SH-SY5Y (cell line): ENCODE results near the gene PAK2.

Source experiments
- GATA2 ChIP-seq: IDR thresholded peaks from 2 replicates; pipeline ENCODE4 v1.6.1; 2011; ENCODE audit warnings: mild to moderate bottlenecking, low read depth, low read length
- GATA3 ChIP-seq: IDR thresholded peaks from 2 replicates; pipeline ENCODE4 v1.6.1; 2011; ENCODE audit warnings: low read depth, mild to moderate bottlenecking, low read length, moderate library complexity

The PAK2 gene

DNA sequence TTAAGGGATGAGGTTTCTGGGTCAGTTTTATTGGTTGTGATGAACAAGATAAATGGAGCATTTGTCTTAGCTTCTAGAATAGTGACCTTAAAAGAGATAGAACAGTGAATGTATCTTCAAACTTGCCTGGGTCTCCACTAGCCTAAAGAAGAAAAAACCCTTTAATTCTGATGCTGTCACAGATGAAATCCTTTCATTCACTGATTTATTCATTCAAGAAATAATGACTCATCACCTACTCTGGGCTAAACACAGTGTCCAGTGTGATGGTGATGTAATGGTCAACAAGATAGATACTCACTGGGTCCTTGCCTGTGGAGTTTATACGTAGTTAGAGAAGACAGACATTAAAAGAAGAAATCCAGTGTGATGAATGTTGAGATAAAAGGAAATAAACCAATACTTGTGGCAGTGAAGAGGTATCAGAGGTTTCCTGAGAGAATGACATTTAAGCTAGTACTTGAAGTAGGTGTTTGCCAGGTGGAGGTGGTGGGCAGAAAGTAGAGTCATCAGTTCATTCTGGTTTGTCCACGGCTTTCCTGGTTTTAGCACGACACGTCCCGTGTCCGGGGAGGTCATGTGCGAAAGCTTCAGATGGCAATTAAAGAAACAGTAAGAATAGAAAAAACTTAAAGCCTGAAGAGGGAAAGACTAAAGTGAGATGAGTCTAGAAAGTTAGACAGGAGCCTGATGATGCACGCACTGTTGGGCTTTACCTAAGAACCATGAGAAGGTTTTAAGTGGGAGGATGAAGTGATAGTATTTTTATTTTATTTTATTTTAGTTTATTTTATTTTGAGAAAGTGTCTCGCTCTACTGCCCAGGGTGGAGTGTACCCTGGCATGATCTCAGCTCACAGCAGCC, 18.5 kb downstream of the PAK2 start:
- no peak for TF ChIP-seq GATA3
- no peak for TF ChIP-seq GATA2

DNA sequence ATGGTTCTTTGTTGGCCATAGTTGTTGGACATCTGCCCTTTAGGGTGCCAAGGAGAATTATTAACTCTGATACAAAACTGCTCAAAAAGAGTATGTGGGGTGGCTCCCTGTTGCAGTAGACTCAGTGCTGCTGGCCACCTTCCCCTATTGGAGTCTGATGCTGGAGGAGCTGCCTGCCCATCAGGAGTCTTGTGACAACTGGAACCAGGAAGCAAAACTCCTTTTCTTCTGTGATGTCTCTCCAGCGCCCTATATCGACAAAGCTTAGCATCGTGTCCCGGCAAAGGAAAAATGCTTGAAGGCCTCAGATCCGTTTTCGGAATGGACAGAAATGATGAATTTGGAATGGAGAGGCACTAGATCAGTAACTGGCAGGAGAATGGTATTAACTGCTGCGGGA, 23.5 kb downstream of the PAK2 start:
- TF ChIP-seq GATA3 = no peak
- no peak for TF ChIP-seq GATA2

DNA sequence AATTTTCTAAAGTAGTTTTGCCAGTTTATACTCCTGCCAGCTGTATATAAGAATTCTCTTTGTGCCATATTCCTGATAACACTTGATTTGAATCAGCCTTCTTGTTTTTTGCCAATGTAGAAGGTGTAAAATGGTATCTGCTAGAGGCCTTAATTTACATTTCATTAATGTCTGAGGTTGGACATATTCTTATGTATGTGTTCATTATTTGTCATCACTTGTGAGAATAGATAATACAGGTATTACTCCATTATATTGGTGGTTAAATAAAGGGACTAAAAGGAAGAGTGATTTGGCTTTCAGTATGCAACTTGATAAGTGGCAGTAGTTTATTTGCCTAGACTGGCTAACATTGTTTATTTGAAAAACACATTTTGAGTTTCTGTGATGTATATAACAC, 25.8 kb downstream of the PAK2 start:
- TF ChIP-seq GATA3 = no peak
- TF ChIP-seq GATA2 = no peak

DNA sequence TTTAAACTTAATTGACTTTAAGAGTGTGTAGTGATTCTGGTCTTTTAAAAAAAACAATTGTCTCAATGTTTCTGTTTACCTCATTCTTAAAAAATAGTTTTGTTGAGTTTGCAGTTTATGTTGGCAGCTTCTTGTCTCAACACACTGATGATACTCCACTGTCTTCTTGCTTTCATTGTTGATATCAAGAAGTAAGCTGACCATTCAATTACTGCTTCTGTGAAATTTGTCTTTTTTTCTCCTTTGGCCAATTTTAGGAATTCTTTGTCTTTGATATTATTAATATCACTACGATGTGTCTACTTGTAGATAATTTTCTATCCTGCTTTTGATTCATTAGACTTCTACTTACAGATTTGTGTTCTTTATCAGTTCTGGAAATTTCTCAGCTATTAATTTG, 31.4 kb downstream of the PAK2 start:
- no peak for TF ChIP-seq GATA3
- TF ChIP-seq GATA2 = no peak

DNA sequence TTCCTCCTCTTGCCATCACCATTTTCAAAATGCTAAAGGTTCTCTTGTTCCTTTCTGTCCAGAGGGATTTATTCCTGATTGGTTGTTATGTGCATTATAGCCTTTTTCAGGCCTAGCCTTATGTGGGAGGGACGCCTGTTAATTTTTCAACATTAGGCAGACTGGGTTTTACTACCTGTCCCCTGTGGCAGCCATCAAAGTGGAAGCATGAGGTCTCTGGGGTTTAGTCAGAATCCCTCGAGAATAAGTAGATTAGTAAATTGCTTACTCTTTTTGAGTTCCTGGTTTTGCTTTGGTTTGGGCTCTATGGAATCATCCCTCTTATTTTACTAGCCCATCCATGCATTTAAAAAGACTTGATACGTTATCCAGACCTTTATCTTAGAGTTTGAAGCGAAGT, 32.4 kb downstream of the PAK2 start:
- TF ChIP-seq GATA2 = no peak
- TF ChIP-seq GATA3 = no peak

DNA sequence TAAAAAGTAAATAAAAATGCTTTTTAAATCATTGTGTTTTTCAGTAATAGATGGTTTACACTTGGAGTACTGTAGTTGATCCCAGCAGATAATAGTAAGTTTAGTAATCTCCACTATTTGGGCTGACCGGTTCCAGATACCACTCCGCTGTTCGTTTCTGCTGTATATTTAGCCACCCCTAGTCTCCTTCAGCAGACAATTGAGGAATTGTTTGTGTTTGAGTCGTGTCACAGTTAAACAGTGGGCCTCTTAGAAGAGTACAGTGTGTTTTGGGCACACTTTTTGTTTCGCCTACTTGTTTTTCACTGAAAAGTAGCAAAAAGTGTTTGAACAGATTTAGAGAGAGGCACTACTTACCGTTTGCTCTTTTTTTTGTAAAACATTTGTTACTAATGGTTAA, 33.2 kb downstream of the PAK2 start:
- TF ChIP-seq GATA3 (no peak), GATA2 (no peak)

DNA sequence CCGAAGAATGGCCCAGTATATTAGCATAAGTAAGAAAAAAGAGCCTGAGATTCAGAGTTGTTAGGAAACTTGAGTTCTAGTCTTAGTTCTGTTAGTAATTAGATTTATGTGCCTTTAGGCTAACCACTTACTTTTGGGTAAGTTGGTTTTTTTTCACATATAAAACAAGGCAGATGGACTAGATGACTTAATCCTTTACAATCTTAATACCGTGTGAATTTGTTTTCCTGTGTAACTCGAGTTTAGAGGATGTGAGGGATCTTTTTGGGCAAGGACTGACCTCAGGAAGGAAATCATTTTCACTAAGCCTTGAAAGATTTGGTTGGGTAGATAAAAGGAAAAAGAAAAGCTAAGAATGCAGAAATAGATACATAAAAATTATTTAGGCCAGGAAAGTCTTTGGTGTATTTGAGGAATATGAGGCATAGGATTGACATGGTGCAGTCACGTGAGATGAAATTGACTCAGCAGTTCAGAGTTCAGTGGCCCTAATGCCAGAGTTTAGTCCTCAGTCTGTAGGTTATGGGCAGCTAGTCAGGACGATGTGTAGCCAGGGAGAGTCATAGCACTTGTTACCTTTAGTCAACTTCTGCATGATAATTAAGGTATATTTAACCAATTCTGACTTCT, 34.6 kb downstream of the PAK2 start:
- no peak for TF ChIP-seq GATA3
- TF ChIP-seq GATA2 = no peak

DNA sequence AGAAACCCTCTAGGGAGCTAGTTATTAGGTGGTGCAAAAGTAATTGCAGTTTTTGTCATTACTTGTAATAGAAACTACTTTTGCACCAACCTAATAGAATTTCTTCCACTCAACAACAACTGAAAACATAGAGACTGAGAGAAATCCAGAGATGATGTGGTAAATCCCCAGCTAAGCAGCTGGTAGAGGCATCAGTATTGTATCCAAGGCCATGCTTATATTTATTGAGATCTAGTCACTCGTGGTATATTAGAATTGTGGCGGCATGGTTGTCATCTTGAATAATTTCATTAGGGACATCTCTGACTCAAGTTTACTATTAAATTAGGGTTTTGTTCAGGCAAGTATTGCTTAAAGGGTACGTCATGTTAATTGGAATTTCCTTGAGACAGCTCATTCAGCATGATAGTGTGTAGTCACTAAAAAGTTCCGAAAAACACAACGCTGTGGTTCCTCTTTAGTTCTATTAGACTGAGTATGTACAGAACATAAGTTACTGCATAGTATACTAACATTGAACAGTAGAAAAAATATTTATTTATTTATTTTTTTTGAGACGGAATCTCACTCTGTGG, 35.3 kb downstream of the PAK2 start:
- TF ChIP-seq GATA2 = no peak
- no peak for TF ChIP-seq GATA3

DNA sequence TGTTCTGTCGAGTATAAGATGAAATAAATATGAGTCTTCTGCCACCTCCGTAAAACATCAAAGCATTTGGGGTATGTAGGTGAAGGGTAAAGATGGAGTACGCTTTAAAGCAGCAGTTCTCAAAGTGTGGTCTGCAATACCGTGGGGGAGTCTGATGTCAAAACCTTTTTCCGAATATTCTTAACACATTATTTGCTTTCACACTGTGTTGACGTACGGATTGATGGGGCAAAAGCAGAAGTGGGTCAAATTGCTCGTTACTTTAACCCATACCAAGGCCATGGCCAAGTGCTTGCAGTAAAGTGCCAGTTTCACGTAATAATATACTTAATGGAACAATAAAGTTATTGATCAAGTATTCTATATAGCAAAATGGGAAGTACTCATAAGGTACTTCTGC, 36.3 kb downstream of the PAK2 start:
- no peak for TF ChIP-seq GATA3

DNA sequence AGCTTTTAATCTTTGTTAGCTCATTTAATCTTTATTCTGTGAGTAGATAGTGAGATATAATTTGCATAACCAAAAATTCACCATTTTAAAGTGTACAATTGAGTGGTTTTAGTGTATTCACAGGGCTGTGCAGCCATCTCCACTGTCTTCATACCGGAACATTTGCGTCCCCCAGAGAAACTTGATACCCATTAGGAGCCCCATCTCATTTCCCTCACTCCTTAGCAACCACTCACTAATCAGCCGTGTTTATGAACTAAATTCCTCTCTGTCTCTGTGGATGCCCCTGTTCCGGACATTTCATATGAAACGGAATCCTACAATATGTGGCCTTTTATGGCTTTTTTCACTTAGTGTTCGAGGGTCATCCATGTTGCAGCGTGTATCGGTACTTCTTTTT, 38.2 kb downstream of the PAK2 start:
- TF ChIP-seq GATA3 (no peak), GATA2 (no peak)

DNA sequence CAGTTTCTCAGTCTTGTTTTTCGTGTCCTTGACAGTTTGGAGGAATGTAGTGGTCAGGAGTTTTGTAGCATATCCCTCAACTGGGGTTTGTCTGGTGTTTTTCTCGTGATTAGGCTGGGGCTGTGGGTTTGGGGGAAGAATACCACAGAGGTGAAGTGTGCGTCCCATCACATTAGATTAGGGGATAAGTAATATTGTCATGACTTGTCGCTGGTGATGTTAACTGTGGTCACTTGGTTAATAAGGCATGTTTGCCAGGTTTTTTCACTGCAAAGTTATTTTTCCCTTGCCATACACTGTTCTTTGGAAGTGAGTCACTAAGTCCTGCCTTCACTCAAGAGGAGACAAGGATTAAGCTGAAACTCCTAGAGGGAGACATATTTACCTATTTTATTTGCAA, 39.1 kb downstream of the PAK2 start:
- no peak for TF ChIP-seq GATA3
- TF ChIP-seq GATA2 = no peak

DNA sequence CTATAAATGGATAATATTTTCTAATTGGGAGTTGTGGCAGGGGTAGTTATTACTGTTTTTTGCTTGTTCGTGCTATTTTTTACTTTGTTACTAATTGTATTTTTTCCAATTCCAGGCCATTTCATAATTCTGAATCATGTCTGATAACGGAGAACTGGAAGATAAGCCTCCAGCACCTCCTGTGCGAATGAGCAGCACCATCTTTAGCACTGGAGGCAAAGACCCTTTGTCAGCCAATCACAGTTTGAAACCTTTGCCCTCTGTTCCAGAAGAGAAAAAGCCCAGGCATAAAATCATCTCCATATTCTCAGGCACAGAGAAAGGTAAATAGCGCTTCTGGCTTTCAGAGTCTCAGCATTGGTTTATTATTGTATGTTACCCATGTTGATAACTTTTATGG, 42.9 kb downstream of the PAK2 start:
- TF ChIP-seq GATA3 (no peak), GATA2 (no peak)

DNA sequence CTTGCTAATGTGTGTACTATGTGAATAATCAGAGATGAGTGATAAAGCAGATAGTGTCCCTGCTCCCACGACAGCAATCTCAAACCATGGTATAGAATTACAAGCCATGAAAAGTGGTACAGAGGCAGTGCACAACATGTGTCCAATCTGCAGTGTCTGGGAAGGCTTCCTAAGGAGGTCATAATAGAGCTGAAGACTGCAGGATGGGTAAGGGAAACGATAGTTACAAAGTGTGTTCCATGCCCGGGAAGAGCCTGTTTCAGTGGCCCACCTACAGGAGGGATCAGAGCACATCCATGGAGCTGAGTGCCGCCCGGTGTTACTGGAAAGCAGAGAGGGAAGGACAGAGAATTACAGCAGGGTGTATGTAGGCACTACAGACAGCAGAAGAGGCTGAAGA, 48.9 kb downstream of the PAK2 start:
- TF ChIP-seq GATA2 (0 out of 2 replicates have a peak, but pooled peaks have one; percentile 24), GATA3 (no peak; the same call in 1 of the 2 replicates)

DNA sequence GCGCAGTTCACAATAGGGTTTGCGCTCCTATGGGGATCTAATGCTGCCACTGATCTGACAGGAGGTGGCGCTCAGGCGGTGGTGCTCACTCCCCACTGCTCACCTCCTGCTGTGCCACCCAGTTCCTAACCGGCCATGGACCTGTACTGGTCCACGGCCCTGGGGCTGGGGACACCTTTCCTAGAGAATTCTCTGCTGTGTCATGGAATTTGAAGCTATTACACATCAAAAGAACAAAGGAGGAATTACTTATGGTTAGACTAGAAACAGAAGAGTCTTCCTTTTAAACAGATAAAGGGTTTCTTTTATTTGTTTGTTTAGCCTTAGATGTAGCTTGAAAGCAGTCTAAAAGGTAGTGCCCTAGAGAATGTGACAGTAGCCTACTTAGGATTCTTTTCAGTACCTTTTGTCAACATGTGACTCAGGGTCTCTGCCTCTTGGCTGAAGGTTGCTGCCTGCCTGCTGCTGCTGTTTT, 50.3 kb downstream of the PAK2 start:
- TF ChIP-seq GATA3 (no peak), GATA2 (no peak)

DNA sequence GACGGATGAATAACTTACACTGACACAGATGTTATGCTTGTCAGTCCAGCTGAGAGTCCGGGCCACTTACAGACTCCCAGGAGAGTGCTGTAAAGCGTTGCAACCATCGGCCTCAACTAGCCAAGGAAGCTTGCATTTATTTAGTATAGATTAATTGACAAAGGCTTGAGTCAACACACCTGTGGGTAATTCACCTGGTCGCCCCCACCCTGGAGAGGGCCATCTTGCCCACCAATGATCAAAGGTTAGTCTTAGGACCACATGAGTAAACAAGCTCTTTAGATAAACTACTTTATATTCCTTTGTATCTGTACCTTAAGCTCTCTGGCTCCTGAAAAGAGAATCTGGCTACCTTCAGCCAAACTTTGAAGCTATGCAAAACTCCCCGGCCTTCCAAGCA, 51.0 kb downstream of the PAK2 start:
- TF ChIP-seq GATA2 (no peak), GATA3 (no peak)

DNA sequence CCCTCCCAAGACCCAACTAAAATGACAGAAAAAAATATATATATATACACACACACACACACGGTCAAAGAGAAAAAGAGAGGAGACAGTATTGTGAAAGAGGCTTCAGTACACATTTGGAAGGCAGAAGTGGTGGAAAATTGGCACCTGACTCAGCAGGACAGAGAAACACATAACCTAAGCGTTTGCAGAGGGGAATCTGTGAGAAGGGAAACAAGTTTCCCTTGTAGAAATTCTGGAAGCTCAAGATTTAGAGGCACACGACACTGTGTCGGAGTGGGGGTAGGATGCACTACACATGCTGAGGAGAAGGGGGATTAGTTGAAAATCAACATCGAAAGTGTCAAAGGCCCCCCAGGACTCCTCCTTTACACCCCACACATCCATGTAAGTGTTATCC, 53.1 kb downstream of the PAK2 start:
- no peak for TF ChIP-seq GATA3
- TF ChIP-seq GATA2 = no peak
